IPS-18a (cell line): ENCODE results near the gene LAIR1.
A peak's percentile ranks its signal among the peaks of the same experiment; 100 is the strongest.
"Not testable (repeated sequence)": the region's sequence is repeated elsewhere in the genome, so short reads cannot be mapped to it uniquely, and the experiment has no call there.

Source experiments
- H3K27ac ChIP-seq: one replicate; pipeline ENCODE4 v1.5.1; 2013; ENCODE audit warnings: low read length
- H3K27me3 ChIP-seq: one replicate; pipeline ENCODE4 v1.6.1; 2013; ENCODE audit warnings: mild to moderate bottlenecking, low read length; ENCODE audit not compliant: control insufficient read depth, insufficient read depth
- H3K36me3 ChIP-seq: one replicate; pipeline ENCODE4 v1.6.1; 2013; ENCODE audit warnings: low read depth, low read length; ENCODE audit not compliant: control insufficient read depth
- H3K4me1 ChIP-seq: one replicate; pipeline ENCODE4 v1.6.1; 2013; ENCODE audit warnings: low read depth, low read length; ENCODE audit not compliant: control insufficient read depth
- H3K4me3 ChIP-seq: one replicate; pipeline ENCODE4 v1.5.1; 2013; ENCODE audit warnings: low read length
- H3K9ac ChIP-seq: one replicate; pipeline ENCODE4 v1.6.1; 2013; ENCODE audit warnings: mild to moderate bottlenecking, low read length, moderate library complexity
- H3K9me3 ChIP-seq: one replicate; pipeline ENCODE4 v1.6.1; 2013; ENCODE audit warnings: low read depth, low read length; ENCODE audit not compliant: control insufficient read depth

LAIR1 gene

DNA sequence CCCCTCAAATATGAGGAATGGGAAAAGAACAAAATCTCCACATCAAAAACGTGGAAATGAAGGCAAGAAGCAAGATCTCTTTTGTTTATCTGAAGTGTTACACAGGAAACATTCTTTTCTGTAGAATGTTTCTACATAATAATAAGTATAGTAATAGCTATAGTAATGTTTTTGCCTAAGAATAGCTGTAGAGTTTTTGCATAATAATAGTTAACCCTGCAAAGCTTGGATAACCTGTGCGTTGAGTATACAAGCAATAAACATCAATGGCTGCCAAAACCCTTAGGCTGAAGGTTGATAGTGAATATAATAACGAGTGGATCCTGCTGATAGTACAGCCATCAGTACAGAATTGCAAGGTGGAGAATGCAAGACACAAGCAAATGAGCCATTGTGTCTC, 40.7 kb downstream of the LAIR1 start:
- Histone ChIP-seq H3K36me3 (no peaks in the 10 kb centered on the region), H3K27me3 (no peaks in the 10 kb centered on the region), H3K9ac (no peak overlapping the region), H3K9me3 (no peaks in the 10 kb centered on the region), H3K4me3 (peak overlapping the region; percentile 5), H3K4me1 (peaks cover 20% of the 10 kb centered on the region), H3K27ac (no peak overlapping the region)

GRCh38 chr19:54322934-54323333, 41.8 kb downstream of the LAIR1 start:
- H3K4me3 ChIP-seq, H3K36me3 ChIP-seq, H3K27ac ChIP-seq, H3K9ac ChIP-seq, H3K27me3 ChIP-seq, H3K9me3 ChIP-seq: not testable (repeated sequence)
- peaks cover 20% of the 10 kb centered on the region for H3K4me1 ChIP-seq

DNA sequence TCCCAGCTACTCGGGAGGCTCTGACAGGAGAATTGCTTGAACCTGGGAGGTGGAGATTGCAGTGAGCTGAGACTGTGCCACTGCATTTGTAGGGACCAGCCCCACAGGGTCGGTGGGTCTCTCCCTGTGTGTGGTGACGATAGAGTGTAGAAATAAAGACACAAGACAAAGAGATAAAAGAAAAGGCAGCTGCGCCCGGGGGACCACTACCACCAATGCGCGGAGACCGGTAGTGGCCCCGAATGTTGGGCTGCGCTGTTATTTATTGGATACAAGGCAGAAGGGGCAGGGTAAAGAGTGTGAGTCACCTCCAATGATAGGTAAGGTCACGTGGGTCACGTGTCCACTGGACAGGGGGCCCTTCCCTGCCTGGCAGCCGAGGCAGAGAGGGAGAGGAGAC, 42.4 kb downstream of the LAIR1 start:
- not testable (repeated sequence) for H3K9me3 ChIP-seq, H3K36me3 ChIP-seq, H3K27ac ChIP-seq, H3K27me3 ChIP-seq, H3K9ac ChIP-seq, H3K4me3 ChIP-seq
- peaks cover 20% of the 10 kb centered on the region for H3K4me1 ChIP-seq

GRCh38 chr19:54319892-54320670, 44.6 kb downstream of the LAIR1 start:
- Histone ChIP-seq H3K9me3 (no peaks in the 10 kb centered on the region), H3K27me3 (no peaks in the 10 kb centered on the region), H3K9ac (no peak overlapping the region), H3K36me3 (no peaks in the 10 kb centered on the region), H3K4me3 (no peak overlapping the region), H3K27ac (no peak overlapping the region), H3K4me1 (peaks cover 13% of the 10 kb centered on the region)

GRCh38 chr19:54319049-54319448, 45.7 kb downstream of the LAIR1 start:
- no peaks in the 10 kb centered on the region for H3K36me3 ChIP-seq
- H3K27me3 ChIP-seq, result no peaks in the 10 kb centered on the region
- H3K9me3 ChIP-seq, result no peaks in the 10 kb centered on the region
- peaks cover 3% of the 10 kb centered on the region for H3K4me1 ChIP-seq
- H3K9ac ChIP-seq, result no peak overlapping the region
- H3K27ac ChIP-seq, result no peak overlapping the region
- no peak overlapping the region for H3K4me3 ChIP-seq

GRCh38 chr19:54317965-54318240, 46.8 kb downstream of the LAIR1 start:
- no peak overlapping the region for H3K4me3 ChIP-seq
- no peaks in the 10 kb centered on the region for H3K4me1 ChIP-seq
- H3K9me3 ChIP-seq, result no peaks in the 10 kb centered on the region
- no peak overlapping the region for H3K27ac ChIP-seq
- H3K36me3 ChIP-seq, result no peaks in the 10 kb centered on the region
- H3K27me3 ChIP-seq, result no peaks in the 10 kb centered on the region
- no peak overlapping the region for H3K9ac ChIP-seq

GRCh38 chr19:54317108-54317964, 47.4 kb downstream of the LAIR1 start:
- Histone ChIP-seq H3K36me3 (no peaks in the 10 kb centered on the region), H3K27me3 (no peaks in the 10 kb centered on the region), H3K27ac (no peak overlapping the region), H3K9ac (no peak overlapping the region), H3K4me3 (no peak overlapping the region), H3K9me3 (no peaks in the 10 kb centered on the region), H3K4me1 (no peaks in the 10 kb centered on the region)

DNA sequence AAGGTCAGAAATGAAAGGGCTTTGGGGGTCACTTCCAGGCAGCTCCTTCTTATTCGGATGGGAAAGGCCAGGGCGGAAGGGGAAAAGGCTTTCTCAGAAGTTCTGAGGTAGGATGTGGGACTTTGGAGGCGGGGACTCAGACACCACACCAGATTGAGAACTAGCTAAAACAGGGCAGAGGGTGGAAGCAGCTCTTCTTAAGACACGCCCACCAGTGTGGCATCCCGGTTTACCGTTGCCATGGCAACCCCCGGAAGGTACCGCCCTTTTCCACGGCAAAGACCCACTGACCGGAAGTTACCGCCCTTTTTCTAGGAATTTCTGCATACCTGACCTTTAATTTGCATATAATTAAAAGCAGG, 48.0 kb downstream of the LAIR1 start:
- Histone ChIP-seq H3K9ac (no peak overlapping the region), H3K9me3 (no peaks in the 10 kb centered on the region), H3K4me1 (no peaks in the 10 kb centered on the region), H3K27ac (no peak overlapping the region), H3K36me3 (no peaks in the 10 kb centered on the region), H3K4me3 (no peak overlapping the region), H3K27me3 (no peaks in the 10 kb centered on the region)

DNA sequence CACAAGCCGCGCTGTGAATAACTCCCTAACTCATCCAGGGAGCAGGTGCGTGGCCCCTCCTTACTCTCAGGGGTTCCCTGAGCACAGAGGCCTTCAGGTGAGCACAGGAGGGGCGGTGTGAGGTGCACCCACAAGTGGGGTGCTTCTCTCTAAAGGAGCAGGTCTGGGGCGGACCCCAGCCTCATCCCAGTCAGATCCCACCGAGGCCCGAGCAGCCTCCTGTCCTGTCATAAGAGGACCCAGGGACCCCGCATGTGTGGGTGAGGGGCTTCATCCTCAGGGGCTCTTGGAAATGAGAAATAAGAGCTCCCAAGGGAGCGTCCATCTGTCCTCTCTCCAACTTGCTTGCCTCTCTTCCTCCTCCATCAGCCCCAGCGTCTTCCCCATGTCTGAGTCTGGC, 48.8 kb downstream of the LAIR1 start:
- Histone ChIP-seq H3K4me3 (no peak overlapping the region), H3K9ac (no peak overlapping the region), H3K9me3 (no peaks in the 10 kb centered on the region), H3K36me3 (no peaks in the 10 kb centered on the region), H3K27me3 (no peaks in the 10 kb centered on the region), H3K27ac (no peak overlapping the region), H3K4me1 (no peaks in the 10 kb centered on the region)

DNA sequence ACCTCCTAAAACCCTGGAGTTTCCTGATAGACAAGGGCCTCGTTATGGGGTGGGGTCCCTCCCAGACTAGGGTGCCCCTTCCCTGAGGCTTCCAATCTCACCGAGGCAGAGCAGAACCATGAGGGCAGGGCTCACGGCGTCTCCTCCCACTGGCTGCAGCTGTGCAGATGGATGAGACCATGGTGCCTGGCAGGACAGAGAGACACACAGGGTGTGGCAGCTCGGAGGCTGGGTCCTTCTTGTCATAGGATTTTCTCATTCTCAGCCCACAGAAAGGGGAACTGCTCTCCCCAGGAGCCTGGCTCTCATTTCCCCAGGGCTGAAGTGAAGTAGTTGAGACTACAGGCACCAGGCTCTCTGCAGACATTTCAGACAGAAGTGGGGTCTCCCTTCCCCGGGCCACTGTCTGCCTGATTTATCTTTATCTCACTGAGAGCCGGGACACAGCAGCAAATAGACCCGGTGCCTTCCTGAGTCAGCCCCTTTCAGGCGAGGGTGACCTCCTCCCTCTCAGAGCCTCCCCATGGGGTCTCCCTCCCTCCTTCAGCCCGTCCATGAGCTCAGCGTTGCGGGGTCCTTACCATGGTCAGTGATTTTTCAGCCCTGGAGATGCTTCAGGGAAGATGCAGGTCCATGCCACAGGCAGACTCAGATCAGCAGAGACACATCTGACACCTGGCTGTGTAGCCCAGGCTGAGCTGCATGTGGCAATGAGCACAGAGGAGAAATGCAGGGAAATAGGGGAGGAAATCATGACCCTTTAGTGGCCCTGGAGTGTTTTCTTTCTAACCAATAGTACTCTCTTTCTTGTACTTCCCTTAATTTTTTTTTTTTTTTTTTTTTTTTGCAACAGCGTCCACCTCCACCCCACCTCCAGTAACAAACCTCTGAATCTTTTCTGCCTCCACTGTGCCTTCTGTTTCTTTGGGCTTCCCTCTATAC, 52.0 kb downstream of the LAIR1 start, which contains the start of gene LILRA5:
Gene LILRA5, minus strand, starts transcription at position 731 of the 942 bp plus-strand sequence. Its CDS starts 147 bp downstream, at position 584.
- Histone ChIP-seq H3K27ac (no peak within 1 kb of the TSS), H3K36me3 (no peaks in the 10 kb centered on the region), H3K4me1 (no peaks in the 10 kb centered on the region), H3K27me3 (no peaks in the 10 kb centered on the region), H3K9me3 (no peaks in the 10 kb centered on the region), H3K9ac (no peak within 1 kb of the TSS), H3K4me3 (no peak within 1 kb of the TSS)

GRCh38 chr19:54312011-54312410, 52.7 kb downstream of the LAIR1 start:
- H3K9me3 ChIP-seq, result no peaks in the 10 kb centered on the region
- no peak overlapping the region for H3K27ac ChIP-seq
- H3K36me3 ChIP-seq, result no peaks in the 10 kb centered on the region
- H3K27me3 ChIP-seq, result no peaks in the 10 kb centered on the region
- no peaks in the 10 kb centered on the region for H3K4me1 ChIP-seq
- H3K4me3 ChIP-seq, result no peak overlapping the region
- H3K9ac ChIP-seq, result no peak overlapping the region
